Measurements from ENCODE around the gene NT5M.

GRCh38 chr17:17326275-17326875 is 23.2 kb downstream of the NT5M start:
- TF ChIP-seq, protein P1, sequence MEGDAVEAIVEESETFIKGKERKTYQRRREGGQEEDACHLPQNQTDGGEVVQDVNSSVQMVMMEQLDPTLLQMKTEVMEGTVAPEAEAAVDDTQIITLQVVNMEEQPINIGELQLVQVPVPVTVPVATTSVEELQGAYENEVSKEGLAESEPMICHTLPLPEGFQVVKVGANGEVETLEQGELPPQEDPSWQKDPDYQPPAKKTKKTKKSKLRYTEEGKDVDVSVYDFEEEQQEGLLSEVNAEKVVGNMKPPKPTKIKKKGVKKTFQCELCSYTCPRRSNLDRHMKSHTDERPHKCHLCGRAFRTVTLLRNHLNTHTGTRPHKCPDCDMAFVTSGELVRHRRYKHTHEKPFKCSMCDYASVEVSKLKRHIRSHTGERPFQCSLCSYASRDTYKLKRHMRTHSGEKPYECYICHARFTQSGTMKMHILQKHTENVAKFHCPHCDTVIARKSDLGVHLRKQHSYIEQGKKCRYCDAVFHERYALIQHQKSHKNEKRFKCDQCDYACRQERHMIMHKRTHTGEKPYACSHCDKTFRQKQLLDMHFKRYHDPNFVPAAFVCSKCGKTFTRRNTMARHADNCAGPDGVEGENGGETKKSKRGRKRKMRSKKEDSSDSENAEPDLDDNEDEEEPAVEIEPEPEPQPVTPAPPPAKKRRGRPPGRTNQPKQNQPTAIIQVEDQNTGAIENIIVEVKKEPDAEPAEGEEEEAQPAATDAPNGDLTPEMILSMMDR (conservative IDR thresholded peaks at IDR 0.05; ENCODE audit: low read length), result no peak
- TF ChIP-seq EZH2phosphoT487 (IDR thresholded peaks at IDR 0.05; ENCODE audit: borderline replicate concordance), result no peak
